Bronchial epithelial cell (primary cell): Measurements from ENCODE around the gene ARHGAP28. TPM values are rescaled to one million over a fixed set of nuclear protein-coding genes. Genes with fewer than 3 reads are reported as not detected.

Source experiments
- DNase-seq: peaks from one replicate; pipeline ENCODE4 v3.0.0-alpha.2; 2010; ENCODE audit warnings: low read depth
- FAIRE-seq: peaks from 2 replicates; lab custom pipeline; 2011; peaks lifted over from hg19 to GRCh38; lab: Jason Lieb, UNC
- H3K27me3 ChIP-seq: 2 replicates; pipeline ENCODE4 v1.5.1; 2011; ENCODE audit warnings: low read length; ENCODE audit not compliant: control insufficient read depth, insufficient read depth
- H3K36me3 ChIP-seq: 2 replicates; pipeline ENCODE4 v1.5.1; 2011; ENCODE audit warnings: low read length; ENCODE audit not compliant: control insufficient read depth, insufficient read depth
- H3K4me3 ChIP-seq: 2 replicates; pipeline ENCODE4 v1.5.1; 2011; ENCODE audit warnings: mild to moderate bottlenecking, low read depth, low read length, control low read depth
- CTCF ChIP-seq: IDR thresholded peaks from 2 replicates; pipeline ENCODE4 v1.5.1; 2011; ENCODE audit warnings: mild to moderate bottlenecking, moderate library complexity, low read length, control low read depth, inconsistent platforms; ENCODE audit not compliant: insufficient read depth, severe bottlenecking
- total RNA-seq: library from RNA; depleted of rRNA; stranded (reverse); fragments of >200 nt; gene quantifications from 2 replicates; pipeline ENCODE4 v1.2.1, GENCODE V29; 2014

ARHGAP28 gene
- total RNA-seq, 1 donor from 2014 or later: 0.26 TPM

GRCh38 chr18:6750411-6750810, 20.9 kb downstream of the ARHGAP28 start:
- TF ChIP-seq CTCF: no peak
- no peak for FAIRE-seq
- Histone ChIP-seq H3K36me3 (no peaks in the 10 kb centered on the region), H3K4me3 (no peak overlapping the region), H3K27me3 (no peaks in the 10 kb centered on the region)
- DNase-seq: no peak

GRCh38 chr18:6751222-6751621, 21.7 kb downstream of the ARHGAP28 start:
- Histone ChIP-seq H3K36me3 (no peaks in the 10 kb centered on the region), H3K27me3 (no peaks in the 10 kb centered on the region), H3K4me3 (no peak overlapping the region)
- no peak for TF ChIP-seq CTCF
- no peak for DNase-seq
- FAIRE-seq: no peak

GRCh38 chr18:6752202-6752860, 22.8 kb downstream of the ARHGAP28 start:
- no peak for FAIRE-seq
- DNase-seq: no peak
- Histone ChIP-seq H3K36me3 (no peaks in the 10 kb centered on the region), H3K4me3 (no peak overlapping the region), H3K27me3 (no peaks in the 10 kb centered on the region)
- no peak for TF ChIP-seq CTCF

GRCh38 chr18:6755107-6755506, 25.6 kb downstream of the ARHGAP28 start:
- DNase-seq (no peak), FAIRE-seq (no peak)
- H3K27me3 ChIP-seq: no peaks in the 10 kb centered on the region
- TF ChIP-seq CTCF: no peak
- no peaks in the 10 kb centered on the region for H3K36me3 ChIP-seq
- H3K4me3 ChIP-seq: no peak overlapping the region

- FAIRE-seq (no peak), DNase-seq (no peak)
- no peaks in the 10 kb centered on the region for H3K27me3 ChIP-seq
- H3K4me3 ChIP-seq: no peak overlapping the region
- H3K36me3 ChIP-seq: no peaks in the 10 kb centered on the region
- no peak for TF ChIP-seq CTCF
These were observed 28.4 kb downstream of the ARHGAP28 start for GRCh38 chr18:6757931-6758330.

- TF ChIP-seq CTCF: no peak
- FAIRE-seq (no peak), DNase-seq (no peak)
- Histone ChIP-seq H3K27me3 (no peaks in the 10 kb centered on the region), H3K4me3 (no peak overlapping the region), H3K36me3 (no peaks in the 10 kb centered on the region)
These were observed 30.1 kb downstream of the ARHGAP28 start for GRCh38 chr18:6759579-6759978.
